Sigmoid colon (tissue), 4 donors: ENCODE measurements around the gene PARD3.

Experiments
- CTCF ChIP-seq, 4 experiments: fragments of 450-650 bp in 3 of 4; fragments of 200-600 bp in 1 of 4; IDR thresholded peaks; one replicate each; pipeline ENCODE4 v1.5.1; 2016 to 2019; ENCODE audit warnings: antibody characterized with exemption in 4 of 4, mild to moderate bottlenecking in 3 of 4, moderate library complexity in 2 of 4
- EP300 ChIP-seq, 4 donors: sonication (generic); formaldehyde crosslinking; IDR thresholded peaks; one replicate each; pipeline ENCODE4 v1.6.1; 2017; ENCODE audit warnings: antibody characterized with exemption in 4 of 4
- POLR2A ChIP-seq, 2 donors: fragments of 450-650 bp; IDR thresholded peaks; one replicate each; pipeline ENCODE4 v1.6.1; 2016; ENCODE audit warnings: antibody characterized with exemption in 2 of 2, mild to moderate bottlenecking in 2 of 2, moderate library complexity in 2 of 2
- POLR2AphosphoS5 ChIP-seq, 4 donors: sonication (generic); formaldehyde crosslinking; IDR thresholded peaks; one replicate each; pipeline ENCODE4 v1.6.1; 2017; ENCODE audit warnings: antibody characterized with exemption in 4 of 4

GRCh38 chr10:34864149-34865067, 49.3 kb upstream of the PARD3 start:
- TF ChIP-seq CTCF (IDR thresholded peaks at IDR 0.05) (no peak), EP300 (IDR thresholded peaks at IDR 0.05) (no peak), POLR2AphosphoS5 (IDR thresholded peaks at IDR 0.05) (peak in 1 of 4 donors; percentile 22), POLR2A (IDR thresholded peaks at IDR 0.05) (no peak)
